ENCODE data around the gene SEMA7A. TPM values are rescaled to one million over a fixed set of nuclear protein-coding genes. Genes with fewer than 3 reads are reported as not detected.

Gene SEMA7A
- polyA plus RNA-seq, 1 experiment: 22.7 TPM

- no peak for DNase-seq (ENCODE audit: low read depth)
- H3K36me3 ChIP-seq (ENCODE audit: control insufficient read depth, insufficient read depth, low read length): no peaks in the 10 kb centered on the region
- H3K27me3 ChIP-seq (ENCODE audit: control insufficient read depth, insufficient read depth, low read length): peaks cover 2% of the 10 kb centered on the region; the same call in 1 of the 2 replicates
- TF ChIP-seq CTCF (IDR thresholded peaks at IDR 0.05; ENCODE audit: insufficient read depth, low read depth, low read length): no peak
- POLR2A ChIA-PET: no interaction called here
- no peak overlapping the region for H3K4me3 ChIP-seq (ENCODE audit: low read depth, low read length)
- CTCF ChIA-PET: interaction anchor here (1.1 to 26.7 kb wide), 5 partner anchors 9 to 257 kb away, joined by 4 to 622 read pairs (median 6); partner anchors contain the start of genes ARID3B and SEMA7A
Measured at GRCh38 chr15:74377831-74378766, 55.7 kb downstream of the SEMA7A start.

GRCh38 chr15:74376825-74377581 is 56.8 kb downstream of the SEMA7A start:
- H3K36me3 ChIP-seq (ENCODE audit: control insufficient read depth, insufficient read depth, low read length): no peaks in the 10 kb centered on the region
- TF ChIP-seq CTCF (IDR thresholded peaks at IDR 0.05; ENCODE audit: insufficient read depth, low read depth, low read length): no peak
- no peak overlapping the region for H3K4me3 ChIP-seq (ENCODE audit: low read depth, low read length)
- POLR2A ChIA-PET: no interaction called here
- CTCF ChIA-PET: interaction anchor here (1.4 to 26.7 kb wide), 8 partner anchors 8 to 392 kb away, joined by 3 to 622 read pairs (median 19); partner anchors contain the start of genes CLK3, CYP11A1 and SEMA7A
- DNase-seq (ENCODE audit: low read depth): no peak
- peaks cover 4% of the 10 kb centered on the region for H3K27me3 ChIP-seq (ENCODE audit: control insufficient read depth, insufficient read depth, low read length)

- Histone ChIP-seq H3K27me3 (ENCODE audit: control insufficient read depth, insufficient read depth, low read length) (peaks cover 5% of the 10 kb centered on the region), H3K36me3 (ENCODE audit: control insufficient read depth, insufficient read depth, low read length) (no peaks in the 10 kb centered on the region), H3K4me3 (ENCODE audit: low read depth, low read length) (no peak overlapping the region)
- no peak for TF ChIP-seq CTCF (IDR thresholded peaks at IDR 0.05; ENCODE audit: insufficient read depth, low read depth, low read length)
- ChIA-PET CTCF (interaction anchor here (0.6 to 26.7 kb wide), 23 partner anchors 9 to 393 kb away, joined by 3 to 622 read pairs (median 4); partner anchors contain the start of genes CLK3, CYP11A1 and SEMA7A), POLR2A (no interaction called here)
- DNase-seq (ENCODE audit: low read depth): no peak
Measured at GRCh38 chr15:74376226-74376625, 57.5 kb downstream of the SEMA7A start.

GRCh38 chr15:74375303-74375693 is 58.5 kb downstream of the SEMA7A start:
- no peak for DNase-seq (ENCODE audit: low read depth)
- POLR2A ChIA-PET: no interaction called here
- peak; percentile 92 for TF ChIP-seq CTCF (IDR thresholded peaks at IDR 0.05; ENCODE audit: insufficient read depth, low read depth, low read length)
- H3K4me3 ChIP-seq (ENCODE audit: low read depth, low read length): no peak overlapping the region
- no peaks in the 10 kb centered on the region for H3K36me3 ChIP-seq (ENCODE audit: control insufficient read depth, insufficient read depth, low read length)
- peaks cover 5% of the 10 kb centered on the region for H3K27me3 ChIP-seq (ENCODE audit: control insufficient read depth, insufficient read depth, low read length)
- CTCF ChIA-PET: interaction anchor here (0.6 to 26.7 kb wide), 22 partner anchors 8 to 434 kb away, joined by 3 to 622 read pairs (median 4); partner anchors contain the start of genes CLK3, CYP11A1 and SEMA7A
